GM10266 (cell line): ENCODE results near the gene NKX2-2.
A peak's percentile ranks its signal among the peaks of the same experiment; 100 is the strongest.

Experiments used
- DNase-seq: peaks from one replicate; pipeline ENCODE4 v3.0.0; 2012; ENCODE audit errors: extremely low spot score
- TF ChIP-seq, protein P1 (sequence below): IDR thresholded peaks from 2 replicates; pipeline ENCODE4 v1.5.1; 2012; ENCODE audit warnings: mild to moderate bottlenecking, low read depth; ENCODE audit not compliant: control insufficient read depth, insufficient read depth; ENCODE audit errors: missing control alignments

NKX2-2 gene

DNA sequence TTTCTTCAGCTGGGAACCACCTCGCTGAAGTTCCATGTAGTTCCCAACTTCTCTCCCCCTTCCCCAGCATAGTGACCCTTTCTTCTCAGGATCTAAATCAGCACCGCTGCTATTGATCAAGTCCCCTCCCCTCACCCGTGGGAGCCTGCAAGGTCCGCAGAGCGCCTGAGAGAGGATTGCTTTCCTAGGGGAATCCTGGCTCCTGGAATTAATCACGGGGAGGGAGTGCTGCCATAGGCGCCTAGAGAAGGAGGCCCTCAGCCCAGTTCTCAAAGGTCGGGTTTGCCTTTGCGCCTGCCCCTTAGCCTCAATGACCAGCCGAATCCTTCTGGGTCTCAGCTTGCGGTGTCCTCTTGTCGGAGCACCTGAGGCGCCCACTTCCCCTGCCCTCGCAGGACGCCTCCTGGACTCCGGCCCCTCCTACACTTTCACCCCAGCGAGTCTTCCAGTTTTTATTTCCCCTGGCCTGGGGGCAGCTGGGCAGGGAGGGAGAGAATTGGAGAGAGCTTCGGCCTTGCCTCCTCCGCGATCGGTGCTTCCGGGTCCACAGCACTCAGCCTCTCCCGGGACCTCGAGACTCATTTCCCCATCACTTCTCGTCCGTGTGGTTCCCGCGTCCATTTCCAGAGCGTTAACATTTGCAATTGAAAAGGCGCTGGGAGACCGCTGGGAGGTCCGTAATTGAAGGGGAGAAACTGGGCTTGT is 3.1 kb upstream of the NKX2-2 start:
- DNase-seq = peak; percentile 37
- TF ChIP-seq, protein P1, sequence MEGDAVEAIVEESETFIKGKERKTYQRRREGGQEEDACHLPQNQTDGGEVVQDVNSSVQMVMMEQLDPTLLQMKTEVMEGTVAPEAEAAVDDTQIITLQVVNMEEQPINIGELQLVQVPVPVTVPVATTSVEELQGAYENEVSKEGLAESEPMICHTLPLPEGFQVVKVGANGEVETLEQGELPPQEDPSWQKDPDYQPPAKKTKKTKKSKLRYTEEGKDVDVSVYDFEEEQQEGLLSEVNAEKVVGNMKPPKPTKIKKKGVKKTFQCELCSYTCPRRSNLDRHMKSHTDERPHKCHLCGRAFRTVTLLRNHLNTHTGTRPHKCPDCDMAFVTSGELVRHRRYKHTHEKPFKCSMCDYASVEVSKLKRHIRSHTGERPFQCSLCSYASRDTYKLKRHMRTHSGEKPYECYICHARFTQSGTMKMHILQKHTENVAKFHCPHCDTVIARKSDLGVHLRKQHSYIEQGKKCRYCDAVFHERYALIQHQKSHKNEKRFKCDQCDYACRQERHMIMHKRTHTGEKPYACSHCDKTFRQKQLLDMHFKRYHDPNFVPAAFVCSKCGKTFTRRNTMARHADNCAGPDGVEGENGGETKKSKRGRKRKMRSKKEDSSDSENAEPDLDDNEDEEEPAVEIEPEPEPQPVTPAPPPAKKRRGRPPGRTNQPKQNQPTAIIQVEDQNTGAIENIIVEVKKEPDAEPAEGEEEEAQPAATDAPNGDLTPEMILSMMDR = no peak

DNA sequence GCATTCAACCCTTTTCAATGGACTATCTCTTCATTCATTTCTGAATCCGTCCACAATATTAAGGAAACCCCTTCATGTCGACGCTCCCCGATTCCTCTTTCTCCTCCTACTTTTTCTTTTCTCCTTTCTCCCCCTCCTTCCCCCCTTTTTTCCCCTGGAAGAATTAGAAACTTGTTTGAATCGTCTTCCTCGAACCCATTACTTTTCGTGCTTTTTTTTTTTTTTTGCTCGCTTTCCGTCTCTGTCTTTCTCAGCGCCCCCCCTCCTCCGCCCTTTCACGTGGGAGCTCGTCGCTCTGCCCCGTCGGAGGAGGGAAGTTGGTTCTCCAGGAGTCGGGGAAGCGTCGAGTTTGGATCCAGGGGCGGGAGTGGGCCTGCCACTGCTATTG is 2.3 kb upstream of the NKX2-2 start:
- no peak for DNase-seq
- TF ChIP-seq, protein P1 = no peak

DNA sequence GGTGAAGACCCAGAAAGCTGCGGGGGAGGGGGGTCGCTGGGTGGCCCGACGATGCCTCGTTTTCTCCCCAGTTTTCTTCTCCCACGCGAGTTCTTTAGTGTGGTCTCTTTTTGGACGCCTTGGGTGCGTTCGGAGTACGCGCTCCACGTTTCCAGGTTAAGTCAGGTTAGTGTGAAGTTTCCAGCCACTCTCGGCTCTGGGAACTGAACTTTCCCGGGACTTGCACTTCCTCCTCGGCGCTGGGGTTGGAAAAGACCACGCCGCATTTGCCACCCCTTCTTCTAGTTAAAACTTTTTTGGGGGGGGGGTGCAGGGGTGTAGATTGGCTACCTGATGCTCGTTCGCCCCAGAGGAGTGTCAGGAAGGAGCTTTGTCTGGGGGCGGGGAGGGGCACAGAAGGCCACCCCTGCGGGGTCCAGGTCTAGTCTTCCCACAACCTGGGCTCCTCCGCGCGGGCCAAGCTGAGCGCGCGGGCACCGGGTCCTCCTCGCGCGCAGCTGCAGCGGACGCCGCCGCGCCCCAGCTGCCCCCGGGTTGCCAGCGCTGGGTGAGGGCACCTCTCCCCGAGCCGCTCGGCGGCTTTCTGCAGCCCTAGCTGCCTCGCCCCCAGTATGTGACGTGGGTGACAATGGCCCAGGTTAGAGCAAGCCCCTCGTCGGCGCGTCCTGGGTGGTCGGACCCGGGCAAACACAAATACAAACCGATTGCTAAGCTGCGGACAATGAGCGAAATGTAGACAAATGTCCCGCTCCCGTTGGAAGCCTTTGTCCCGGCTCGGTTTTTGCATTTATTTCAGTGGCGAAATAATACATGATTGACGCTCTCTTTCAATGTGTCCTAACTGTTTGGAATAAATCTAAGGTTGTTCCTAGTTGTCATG is 1.7 kb upstream of the NKX2-2 start:
- peak; percentile 33 for DNase-seq
- TF ChIP-seq, protein P1 = no peak

DNA sequence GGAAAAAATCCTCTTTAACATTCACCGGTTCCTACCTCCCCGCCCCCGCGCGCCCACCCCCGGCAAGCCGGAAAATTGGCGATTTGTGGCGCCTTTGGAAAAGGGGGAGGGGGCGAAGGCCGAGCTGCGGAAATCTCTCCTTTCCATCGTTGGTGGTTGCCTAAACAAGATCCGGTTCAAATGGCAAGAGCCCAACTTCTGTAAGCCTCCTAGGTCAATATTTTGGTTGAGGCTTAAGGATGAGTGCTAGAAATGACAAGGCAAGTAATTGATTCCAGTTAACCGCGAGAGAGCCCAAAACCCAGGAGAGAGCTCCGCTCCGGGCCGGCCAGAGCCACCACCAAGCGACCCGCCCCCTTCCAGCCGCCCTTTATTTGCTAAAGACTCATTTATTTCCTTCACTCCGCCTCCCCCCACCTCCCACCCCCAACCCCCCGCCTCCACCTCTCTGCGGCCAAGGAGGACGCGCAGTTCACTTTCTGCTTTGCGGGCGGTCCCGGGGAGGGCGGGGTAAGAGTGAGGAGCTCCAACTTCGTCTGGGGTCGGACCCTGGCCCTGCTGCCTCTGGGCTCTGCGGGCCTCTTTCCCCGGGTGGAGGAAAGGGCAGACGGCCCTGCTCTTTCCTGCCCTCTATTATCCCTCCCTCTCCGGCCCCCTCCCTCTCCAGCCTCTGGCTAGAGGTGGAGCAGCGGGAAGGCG is 838 bp upstream of the NKX2-2 start:
- peak; percentile 58 for DNase-seq
- TF ChIP-seq, protein P1 = no peak

DNA sequence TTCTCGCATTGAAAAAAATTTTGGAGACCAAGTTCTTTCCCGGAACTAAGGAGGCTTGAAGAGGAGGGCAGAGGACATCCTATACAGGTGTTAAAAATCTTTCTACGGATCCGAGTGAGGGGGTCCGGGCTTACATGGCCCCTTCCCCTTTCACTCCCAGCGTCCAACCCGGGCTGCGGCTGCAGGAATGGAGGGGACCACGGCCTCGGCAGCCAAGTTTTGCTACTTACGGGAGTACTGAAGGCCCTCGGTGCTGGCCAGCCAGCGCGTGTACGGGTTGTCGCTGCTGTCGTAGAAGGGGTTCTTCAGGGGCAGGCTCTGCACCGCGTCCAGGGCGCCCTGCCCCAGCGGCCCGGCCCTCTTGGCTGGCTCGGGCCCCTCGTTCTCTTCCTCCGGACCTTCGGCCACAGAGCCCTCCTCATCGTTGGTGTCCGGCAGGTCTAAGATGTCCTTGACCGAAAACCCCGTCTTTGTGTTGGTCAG is 642 bp downstream of the NKX2-2 start:
- peak; percentile 49 for DNase-seq
- TF ChIP-seq, protein P1 = no peak

DNA sequence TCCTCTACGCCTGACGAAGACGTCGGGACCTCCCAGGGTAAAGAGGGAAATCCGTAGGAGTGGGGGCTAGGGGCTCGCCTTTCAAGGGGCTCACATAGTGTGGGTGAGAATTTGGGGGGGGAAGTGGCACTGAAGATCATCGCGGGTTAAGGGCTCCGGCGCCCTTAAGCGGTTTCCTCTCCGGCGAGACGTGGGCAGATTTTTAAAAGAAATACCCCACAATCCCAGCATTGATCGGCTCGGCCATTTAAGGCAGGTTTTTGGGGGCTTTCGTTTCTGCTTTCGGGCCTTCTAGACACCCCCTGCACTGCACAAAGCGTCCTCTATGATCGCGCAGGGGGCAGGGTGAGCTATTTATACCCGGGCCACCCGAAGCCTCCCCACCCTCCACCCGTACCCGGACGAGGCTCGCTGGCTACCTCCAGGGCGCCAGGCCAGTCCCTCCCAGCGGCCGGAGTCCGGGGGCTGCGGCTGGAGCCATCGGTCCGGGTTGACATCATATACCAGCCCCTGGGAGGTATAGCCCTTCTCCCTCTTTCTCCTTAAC is 1.2 kb downstream of the NKX2-2 start:
- DNase-seq = peak; percentile 53
- TF ChIP-seq, protein P1 = no peak
